ENCODE results near the gene TLN1. TPM values are rescaled to one million over a fixed set of nuclear protein-coding genes. Genes with fewer than 3 reads are reported as not detected.

The TLN1 gene
- total RNA-seq, 1 donor from 2014 or later, result 378 TPM

- intact Hi-C loops (cut with micrococcal nuclease), result no loop called here
These were observed 65.4 kb downstream of the TLN1 start for GRCh38 chr9:35666549-35666948.

- intact Hi-C loops (cut with micrococcal nuclease), result no loop called here
These were observed 66.0 kb downstream of the TLN1 start for GRCh38 chr9:35666045-35666444.

- intact Hi-C loops (cut with micrococcal nuclease), result loop anchor here (1.0 to 2.0 kb wide), 3 partner anchors 8 to 61 kb away; no protein-coding TSS in a partner anchor
These were observed 66.5 kb downstream of the TLN1 start for GRCh38 chr9:35665471-35665818.

DNA sequence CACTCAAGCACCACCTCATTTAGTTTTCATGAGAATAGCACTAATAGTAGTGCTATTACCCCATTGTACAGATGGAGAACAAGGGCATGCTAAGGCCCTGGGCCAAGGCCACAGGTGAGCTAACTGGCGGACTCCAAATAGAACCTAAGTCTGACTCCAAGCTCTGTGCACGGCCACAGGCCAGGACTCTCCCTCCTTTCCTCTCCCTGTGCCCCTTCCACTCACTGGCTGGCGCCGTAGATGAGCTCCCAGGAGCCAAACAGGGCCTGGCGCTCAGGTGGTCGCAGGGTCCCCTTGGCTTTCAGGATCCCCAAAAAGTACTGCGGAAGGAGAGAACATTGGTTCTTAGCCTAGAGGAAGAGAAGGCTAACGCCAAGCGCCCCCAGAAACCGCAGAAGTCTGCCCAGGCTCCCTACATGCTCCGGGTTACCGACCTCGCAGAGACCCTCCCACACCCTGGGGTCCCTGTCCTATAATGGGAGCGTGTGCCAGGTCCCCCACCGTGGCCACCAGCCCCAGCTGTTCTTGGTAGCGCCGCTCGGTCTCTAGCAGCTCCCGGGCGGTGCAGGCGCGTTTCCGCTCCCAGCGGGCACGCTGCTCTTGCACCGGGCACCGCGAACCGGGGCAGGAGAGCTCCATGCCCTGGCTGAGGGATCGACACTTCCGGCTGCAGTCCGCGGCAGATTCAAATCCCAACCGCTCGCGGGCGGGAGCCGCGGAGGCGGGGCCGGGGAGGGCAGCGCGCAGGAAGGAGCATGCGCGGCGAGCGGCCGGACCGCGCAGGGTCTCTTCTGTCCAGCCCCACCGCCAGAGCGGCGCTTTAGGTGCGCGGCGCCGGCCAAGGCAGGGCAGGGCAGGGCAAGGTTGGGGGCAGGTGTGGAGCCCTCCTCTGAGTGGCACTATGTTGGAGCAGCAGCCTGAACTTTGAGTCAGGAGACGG, 67.2 kb downstream of the TLN1 start, which contains the start of gene ARHGEF39:
Gene ARHGEF39, minus strand, starts transcription at position 665 of the 940 bp plus-strand sequence. Its CDS starts 26 bp downstream, at position 639.
- intact Hi-C loops (cut with micrococcal nuclease), result loop anchor here (1.0 to 2.0 kb wide), 3 partner anchors 8 to 60 kb away; no protein-coding TSS in a partner anchor

GRCh38 chr9:35662437-35662836, 69.6 kb downstream of the TLN1 start:
- intact Hi-C loops (cut with micrococcal nuclease), result no loop called here

DNA sequence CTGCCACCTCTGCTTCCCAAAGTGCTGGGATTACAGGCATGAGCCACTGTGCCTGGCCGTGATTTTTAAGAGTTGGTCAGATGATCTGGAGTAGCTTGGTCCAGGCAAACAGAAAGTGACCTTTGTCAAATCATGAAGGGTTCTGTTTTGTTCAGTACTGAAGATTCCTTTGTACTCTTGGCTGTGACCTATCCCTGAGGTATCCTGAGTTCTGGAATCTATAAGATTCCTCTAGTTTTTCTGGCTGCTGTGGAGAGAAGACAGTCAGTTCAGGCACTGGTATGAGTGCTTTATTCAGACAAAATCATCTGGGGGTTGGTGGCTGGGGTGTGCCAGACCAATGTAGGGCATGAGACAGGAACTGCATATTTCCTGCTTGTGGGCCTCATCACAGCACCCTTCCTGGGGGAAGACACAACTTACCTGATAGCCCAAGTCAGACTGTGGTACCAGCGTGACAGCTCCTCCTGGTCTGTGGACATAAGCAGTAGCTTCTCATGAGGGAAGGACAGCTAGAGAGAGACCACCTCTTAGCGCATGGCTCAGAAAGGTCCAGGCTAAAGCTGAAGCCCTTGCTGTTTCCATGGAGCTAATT, 70.1 kb downstream of the TLN1 start:
- intact Hi-C loops (cut with micrococcal nuclease), result no loop called here

DNA sequence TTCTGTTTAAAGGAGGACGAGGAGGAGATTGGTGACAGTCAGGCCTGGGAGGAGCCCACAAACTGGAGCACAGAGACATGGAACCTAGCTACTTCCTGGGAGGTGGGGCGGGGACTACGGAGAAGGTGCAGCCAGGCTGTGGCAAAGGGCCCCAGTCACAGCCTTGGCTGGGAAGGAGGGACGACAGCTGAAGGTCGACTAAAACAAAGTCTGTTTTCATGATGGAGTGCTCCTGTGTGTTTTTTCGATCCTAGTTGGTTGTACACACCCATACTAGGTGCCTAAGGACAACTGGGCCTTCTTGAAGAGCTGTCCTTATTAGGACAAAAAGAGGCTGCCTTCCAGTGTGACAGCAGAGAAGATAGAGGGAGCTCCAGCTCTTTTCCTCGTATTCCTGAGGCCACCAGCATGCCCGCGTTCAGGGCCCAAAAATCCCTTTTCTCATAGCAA, 71.0 kb downstream of the TLN1 start:
- intact Hi-C loops (cut with micrococcal nuclease), result no loop called here

DNA sequence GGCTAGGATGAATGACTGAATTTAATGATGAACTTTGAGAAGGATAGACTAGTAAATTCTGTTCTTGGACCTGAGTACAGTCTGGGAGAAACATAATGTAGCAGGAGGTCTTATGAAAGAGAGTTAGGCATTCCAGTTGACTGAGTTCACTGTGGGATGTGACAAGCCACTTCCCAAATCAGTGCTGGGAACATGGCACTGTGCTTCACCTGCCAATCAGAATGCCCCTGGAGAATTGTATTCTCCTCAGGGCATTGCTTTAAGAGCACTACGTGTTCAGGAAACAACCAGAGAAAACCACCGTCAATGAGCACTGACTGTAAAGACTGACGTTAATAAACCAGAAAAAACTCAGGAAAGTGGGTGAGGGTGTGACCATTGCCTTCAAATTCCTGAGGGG, 72.7 kb downstream of the TLN1 start:
- intact Hi-C loops (cut with micrococcal nuclease), result loop anchor here (2.0 to 10.0 kb wide), 8 partner anchors 167 to 1035 kb away; partner anchors contain the start of genes ARID3C, DCTN3, DNAJB5 and FAM221B

- intact Hi-C loops (cut with micrococcal nuclease), result loop anchor here (1.0 to 10.0 kb wide), 12 partner anchors 29 to 1034 kb away; partner anchors contain the start of genes ARID3C, DCTN3, DNAJB5 and FAM221B
These were observed 73.1 kb downstream of the TLN1 start for GRCh38 chr9:35658968-35659220.

- intact Hi-C loops (cut with micrococcal nuclease), result loop anchor here (1.0 to 10.0 kb wide), 12 partner anchors 30 to 1034 kb away; partner anchors contain the start of genes ARID3C, DCTN3, DNAJB5 and FAM221B
These were observed 73.6 kb downstream of the TLN1 start, which contains the start of gene CCDC107 for GRCh38 chr9:35658137-35658967. CCDC107 (plus strand) TSS chr9:35658292; CDS start chr9:35658380, 88 bp downstream.

GRCh38 chr9:35657546-35658136, 74.4 kb downstream of the TLN1 start, which contains the start of gene RMRP:
RMRP (minus strand) TSS chr9:35658019.
- intact Hi-C loops (cut with micrococcal nuclease), result loop anchor here (1.0 to 10.0 kb wide), 17 partner anchors 8 to 1033 kb away; partner anchors contain the start of genes ARHGEF39, ARID3C, CREB3 and DCTN3

- intact Hi-C loops (cut with micrococcal nuclease), result loop anchor here (1.0 to 10.0 kb wide), 11 partner anchors 8 to 1032 kb away; partner anchors contain the start of genes ARHGEF39, ARID3C, CREB3 and DCTN3
These were observed 75.0 kb downstream of the TLN1 start for GRCh38 chr9:35656831-35657545.

GRCh38 chr9:35656348-35656747, 75.6 kb downstream of the TLN1 start:
- intact Hi-C loops (cut with micrococcal nuclease), result loop anchor here (5.0 to 10.0 kb wide), 6 partner anchors 164 to 1032 kb away; partner anchors contain the start of genes ARID3C, DCTN3, DNAJB5 and RUSC2

DNA sequence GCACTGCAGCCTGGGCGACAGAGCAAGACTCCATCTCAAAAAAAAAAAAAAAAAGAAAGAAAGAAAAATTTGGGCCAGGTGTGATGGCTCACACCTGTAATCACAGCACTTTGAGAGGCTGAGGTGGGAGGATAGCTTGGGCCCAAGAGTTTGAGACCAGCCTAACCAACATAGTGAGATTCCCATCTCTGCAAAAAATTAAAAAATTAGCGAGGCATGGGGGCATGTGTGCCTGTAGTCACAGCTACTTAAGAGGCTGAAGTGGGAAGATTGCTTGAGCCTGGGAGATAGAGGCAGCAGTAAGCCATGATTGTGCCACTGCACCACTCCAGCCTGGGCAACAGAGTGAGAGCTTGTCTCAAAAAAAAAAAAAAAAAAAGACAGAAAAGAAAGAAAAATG, 78.4 kb downstream of the TLN1 start:
- intact Hi-C loops (cut with micrococcal nuclease), result loop anchor here (10.0 kb wide), 2 partner anchors 949 to 1029 kb away; partner anchors contain the start of genes ARID3C and DCTN3

GRCh38 chr9:35652829-35653209, 79.2 kb downstream of the TLN1 start:
- intact Hi-C loops (cut with micrococcal nuclease), result loop anchor here (10.0 kb wide), 2 partner anchors 948 to 1028 kb away; partner anchors contain the start of genes ARID3C and DCTN3

- intact Hi-C loops (cut with micrococcal nuclease), result loop anchor here (10.0 kb wide), 2 partner anchors 947 to 1027 kb away; partner anchors contain the start of genes ARID3C and DCTN3
These were observed 79.8 kb downstream of the TLN1 start for GRCh38 chr9:35651956-35652828.

DNA sequence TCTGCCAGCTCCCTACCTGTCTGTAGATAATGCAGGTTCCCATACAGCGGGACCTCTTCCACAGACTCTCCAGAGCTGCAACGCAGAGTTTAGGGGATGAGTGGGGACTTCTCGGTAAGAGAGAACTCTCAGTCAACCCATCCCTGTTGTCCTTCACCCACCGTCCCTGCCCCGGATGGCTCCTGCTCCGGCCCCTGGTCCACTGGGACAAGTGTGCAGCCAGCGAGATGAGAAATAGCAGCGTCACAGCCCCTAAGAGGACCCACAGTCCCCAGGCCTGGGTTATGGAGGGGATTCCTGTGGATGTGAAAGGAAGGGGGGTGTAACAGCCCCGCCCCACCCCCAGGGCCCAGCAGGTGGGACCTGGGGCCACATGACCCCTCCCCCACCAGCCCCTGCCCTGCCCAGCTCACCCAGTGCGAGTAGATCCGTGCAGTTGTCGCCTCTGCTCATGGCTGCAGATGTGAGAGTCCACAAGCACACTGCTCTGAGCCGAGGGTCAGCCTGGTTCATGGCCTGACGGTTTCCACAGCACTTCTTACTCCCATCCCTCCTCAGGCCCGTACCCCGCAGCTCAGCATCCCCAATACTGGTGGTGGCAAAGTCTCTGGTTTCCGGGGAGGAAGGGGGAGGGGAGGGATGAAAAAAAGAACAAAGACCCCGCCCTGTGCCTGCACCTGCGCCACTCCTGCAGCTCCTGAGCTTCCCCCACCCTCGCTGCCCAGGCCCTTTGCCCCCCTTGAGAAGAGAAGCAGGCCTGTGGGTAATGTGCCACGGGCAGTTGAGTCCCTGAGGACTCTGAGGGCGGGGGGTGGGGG, 81.4 kb downstream of the TLN1 start, which contains the start of gene SIT1:
Gene SIT1, minus strand, starts transcription at position 591 of the 818 bp plus-strand sequence. Its CDS starts 78 bp downstream, at position 513.
- intact Hi-C loops (cut with micrococcal nuclease), result loop anchor here (10.0 kb wide), 2 partner anchors 946 to 1026 kb away; partner anchors contain the start of genes ARID3C and DCTN3
